K562 (cell line): Measurements from ENCODE around the gene NXN. TPM values are rescaled to one million over a fixed set of nuclear protein-coding genes. Genes with fewer than 3 reads are reported as not detected.

ENCODE experiments used
- ATAC-seq: fragments of 200-7000 bp; cut with Tn5 transposase; 3 replicates; pipeline ENCODE4 v1.9.1; 2020; ENCODE audit warnings: moderate library complexity
- BruUV-seq: library from RNA; stranded (reverse); fragments of 400-500 nt; replicated peaks from 2 replicates; lab custom pipeline; 2021; lab: Mats Ljungman, UMichigan
- CTCF ChIA-PET: fragments of 300-600 bp; formaldehyde crosslinking; extraction: SDS; loops from one replicate; lab custom pipeline; 2021; ENCODE audit warnings: low intra/inter-chr PET ratio; lab: Yijun Ruan, JAX
- POLR2A ChIA-PET: fragments of 300-600, 350-650 bp; sonication (Branson Sonifier 250); formaldehyde crosslinking; extraction: SDS; loops from one replicate; lab custom pipeline; 2021; ENCODE audit warnings: antibody characterized with exemption, inconsistent platforms; lab: Yijun Ruan, JAX
- DNase-seq, 4 experiments: peaks; one replicate each; pipeline versions ENCODE4 v3.0.0 to v3.0.0-alpha.2; 2011 to 2018; ENCODE audit warnings: low spot score in 3 of 4, mixed read lengths in 3 of 4; ENCODE audit errors: extremely low read depth in 1 of 4
- FAIRE-seq: peaks from 2 replicates; lab custom pipeline; 2011; peaks lifted over from hg19 to GRCh38; lab: Jason Lieb, UNC
- H2AFZ ChIP-seq: 2 replicates; pipeline ENCODE4 v1.6.0; 2011; ENCODE audit warnings: low read depth, low read length, control low read depth, inconsistent platforms
- H3K27ac ChIP-seq: fragments of 200-600 bp; 3 replicates; pipeline ENCODE4 v1.8.0; 2011; ENCODE audit warnings: low read depth, mild to moderate bottlenecking, control low read depth, inconsistent platforms, low read length, moderate library complexity, mixed read lengths; ENCODE audit errors: extremely low read depth
- H3K27me3 ChIP-seq, 2 experiments: fragments of 300-600 bp in 1 of 2; 2 replicates in 1 of 2; 3 replicates in 1 of 2; pipeline versions ENCODE4 v1.6.0 to v1.8.0; 2011; ENCODE audit warnings: inconsistent platforms in 2 of 2, low read length in 2 of 2, mild to moderate bottlenecking in 1 of 2, mixed read lengths in 1 of 2, moderate library complexity in 1 of 2; ENCODE audit not compliant: control insufficient read depth in 2 of 2, insufficient read depth in 2 of 2
- H3K36me3 ChIP-seq: fragments of 300-600 bp; 3 replicates; pipeline ENCODE4 v1.8.0; 2011; ENCODE audit warnings: mild to moderate bottlenecking, low read length, inconsistent platforms; ENCODE audit not compliant: control insufficient read depth, insufficient read depth
- H3K4me1 ChIP-seq, 2 experiments: fragments of 200-600 bp in 1 of 2; replicated peaks in 1 of 2; 2 replicates in 1 of 2; 3 replicates in 1 of 2; pipeline versions ENCODE4 v1.5.1 to v1.8.0; 2011; ENCODE audit warnings: inconsistent platforms in 2 of 2, low read length in 2 of 2, mild to moderate bottlenecking in 1 of 2, mixed read lengths in 1 of 2, moderate library complexity in 1 of 2; ENCODE audit not compliant: control insufficient read depth in 2 of 2, insufficient read depth in 2 of 2
- H3K4me2 ChIP-seq: 2 replicates; pipeline ENCODE4 v1.6.1; 2011; ENCODE audit warnings: low read length, control low read depth, inconsistent platforms, mixed read lengths; ENCODE audit not compliant: insufficient read depth
- H3K4me3 ChIP-seq: fragments of 200-600 bp; sonication (generic), shearing (Covaris generic); 2 replicates; pipeline ENCODE4 v1.5.1; 2016; ENCODE audit warnings: control low read depth, inconsistent platforms
- H3K79me2 ChIP-seq: fragments of 200-600 bp; 3 replicates; pipeline ENCODE4 v1.8.0; 2011; ENCODE audit warnings: low read length, inconsistent platforms; ENCODE audit not compliant: control insufficient read depth, insufficient read depth
- H3K9ac ChIP-seq, 2 experiments: 2 replicates each; pipeline versions ENCODE4 v1.6.0 to v1.6.1; 2011; ENCODE audit warnings: low read depth in 2 of 2, low read length in 2 of 2, control low read depth in 1 of 2, inconsistent platforms in 1 of 2, mild to moderate bottlenecking in 1 of 2, mixed read lengths in 1 of 2; ENCODE audit not compliant: insufficient read depth in 1 of 2
- H3K9me1 ChIP-seq: one replicate; pipeline ENCODE4 v1.6.0; 2011; ENCODE audit warnings: inconsistent platforms, mild to moderate bottlenecking, low read length, moderate library complexity; ENCODE audit not compliant: control insufficient read depth, insufficient read depth
- H3K9me3 ChIP-seq: replicated peaks from 2 replicates; pipeline ENCODE4 v1.5.1; 2011; ENCODE audit warnings: low read depth, low read length, inconsistent platforms; ENCODE audit not compliant: control insufficient read depth, insufficient read depth
- H4K20me1 ChIP-seq: replicated peaks from 2 replicates; pipeline ENCODE4 v1.6.1; 2011; ENCODE audit warnings: low read length, inconsistent platforms, mixed read lengths; ENCODE audit not compliant: control insufficient read depth, insufficient read depth
- ARNT ChIP-seq, 2 experiments: fragments of 450-650 bp; IDR thresholded peaks; 2 replicates each; pipeline ENCODE4 v1.6.1; 2016; ENCODE audit warnings: mild to moderate bottlenecking in 1 of 2
- HMGN3 ChIP-seq: IDR thresholded peaks from 2 replicates; pipeline ENCODE4 v1.6.1; 2011; ENCODE audit warnings: borderline replicate concordance, low read depth, mild to moderate bottlenecking, mixed read lengths, low read length; ENCODE audit not compliant: insufficient read length; ENCODE audit errors: extremely low read depth
- MAFG ChIP-seq: fragments of 450-650 bp; conservative IDR thresholded peaks from 2 replicates; pipeline ENCODE4 v1.6.1; 2016; ENCODE audit warnings: missing genetic modification characterization, missing compliant biosample characterization
- MIER1 ChIP-seq: fragments of 450-650 bp; IDR thresholded peaks from 2 replicates; pipeline ENCODE4 v1.6.1; 2016; ENCODE audit warnings: antibody characterized with exemption, mild to moderate bottlenecking, low read depth
- NBN ChIP-seq: fragments of 450-650 bp; IDR thresholded peaks from 2 replicates; pipeline ENCODE4 v1.6.1; 2016; ENCODE audit warnings: low read depth, mild to moderate bottlenecking
- PCBP1 ChIP-seq: fragments of 200-400 bp; formaldehyde crosslinking; IDR thresholded peaks from 2 replicates; pipeline ENCODE4 v1.6.1; 2018; ENCODE audit warnings: mild to moderate bottlenecking, low read depth, low read length; ENCODE audit not compliant: poor library complexity, severe bottlenecking
- POU5F1 ChIP-seq: fragments of 150-350 bp; IDR thresholded peaks from 2 replicates; pipeline ENCODE4 v1.6.1; 2014; ENCODE audit warnings: borderline replicate concordance, low read length, low read depth, mild to moderate bottlenecking; ENCODE audit not compliant: partially characterized antibody
- PURB ChIP-seq: sonication (generic); formaldehyde crosslinking; IDR thresholded peaks from 2 replicates; pipeline ENCODE4 v1.9.0; 2021; ENCODE audit warnings: low read depth, mild to moderate bottlenecking, missing genetic modification reagents
- STAT5B ChIP-seq: fragments of 250-450 bp; sonication (Bioruptor Pico); IDR thresholded peaks from 2 replicates; pipeline ENCODE4 v1.8.0; 2021; ENCODE audit warnings: mild to moderate bottlenecking, inconsistent platforms
- TFAM ChIP-seq: fragments of 250-450 bp; sonication (Bioruptor Pico); conservative IDR thresholded peaks from 2 replicates; pipeline ENCODE4 v1.5.0; 2021; ENCODE audit warnings: mild to moderate bottlenecking, moderate library complexity
- ZFP36 ChIP-seq: fragments of 150-350 bp; IDR thresholded peaks from 2 replicates; pipeline ENCODE4 v1.6.1; 2018; ENCODE audit warnings: low read length, low read depth; ENCODE audit not compliant: partially characterized antibody
- ZNF232 ChIP-seq: sonication (generic); formaldehyde crosslinking; IDR thresholded peaks from 2 replicates; pipeline ENCODE4 v1.8.0; 2022; ENCODE audit warnings: mild to moderate bottlenecking, missing genetic modification reagents
- ZNF561 ChIP-seq: fragments of 450-650 bp; formaldehyde crosslinking; conservative IDR thresholded peaks from 2 replicates; pipeline ENCODE4 v1.4.0; 2020; ENCODE audit warnings: mild to moderate bottlenecking, moderate library complexity
- WGBS: fragments of 100-300 bp; shearing (Covaris generic); methylation state at CpG from one replicate; pipeline ENCODE4 v1.1.6; 2016; ENCODE audit warnings: low coverage, mixed read lengths; ENCODE audit not compliant: insufficient coverage; ENCODE audit errors: missing lambda C conversion rate; 5-methylcytosine and 5-hydroxymethylcytosine counted together
- in situ Hi-C: fragments of 300-500 bp; cut with MboI; formaldehyde crosslinking; loops from 4 replicates; pipeline ENCODE4 v1.15.0; 2018; ENCODE audit warnings: inconsistent platforms, mixed read lengths
- intact Hi-C: fragments of 100-400 bp; cut with micrococcal nuclease; formaldehyde crosslinking; loops from 2 replicates; pipeline ENCODE4 v1.14.2; 2022
- polyA plus RNA-seq, 8 experiments: library from polyadenylated mRNA; depleted of rRNA in 4 of 8; stranded (reverse) in 5 of 8; unstranded in 3 of 8; fragments of >200 nt; fragmentation: Nextera tagmentation in 2 of 8; fragmentation: Illumina TruSeq in 1 of 8; extraction: Ambion mirVana in 2 of 8; extraction: Trizol in 1 of 8; gene quantifications; 2 replicates each; pipeline versions ENCODE4 v1.2.1 to v1.2.3, GENCODE V29; 2011 to 2014; ENCODE audit warnings: inconsistent platforms in 1 of 8, missing spikeins in 1 of 8
- total RNA-seq, 7 experiments: library from RNA; depleted of rRNA in 6 of 7; stranded (reverse); fragments of >200 nt in 6 of 7; fragmentation: Illumina TruSeq in 2 of 7; extraction: Trizol in 2 of 7; gene quantifications; 2 replicates each; pipeline versions ENCODE4 v1.2.1 to v1.2.3, GENCODE V29; 2011 to 2021; ENCODE audit warnings: low replicate concordance in 1 of 7
- TF ChIP-seq, protein P1 (sequence below), 2 experiments: IDR thresholded peaks in 1 of 2; conservative IDR thresholded peaks in 1 of 2; 2 replicates each; pipeline ENCODE4 v1.6.1; 2016; ENCODE audit warnings: low read depth in 2 of 2, mild to moderate bottlenecking in 1 of 2, missing compliant biosample characterization in 1 of 2, missing genetic modification characterization in 1 of 2, moderate library complexity in 1 of 2

The NXN gene
- total and polyA plus RNA-seq, 9 of the 15 experiments (the other 6 are each of a cell fraction or from before 2014, with no cell fraction given), result 0.08 to 0.39 (median 0.29) TPM; not detected in 5

DNA sequence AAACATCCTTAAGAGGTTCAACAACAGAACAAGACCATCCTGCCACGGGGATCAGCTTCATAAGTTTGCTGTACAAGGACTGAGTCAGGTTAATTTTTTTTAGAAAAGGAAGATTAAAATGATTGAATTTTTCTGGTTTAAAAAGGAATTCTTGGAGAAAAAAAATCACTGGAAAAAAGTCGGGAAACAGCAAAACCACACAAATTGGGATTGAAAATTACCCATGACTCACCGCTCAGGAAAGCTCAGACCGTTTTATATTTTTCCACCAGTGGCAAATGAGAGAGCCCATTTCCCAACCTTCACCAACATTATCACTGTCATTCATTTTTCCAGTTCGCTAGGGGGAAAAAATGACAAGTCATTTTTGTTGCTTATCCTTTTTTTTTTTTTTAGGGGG lies 150.8 kb downstream of the NXN start:
- no peak overlapping the region for H3K9ac ChIP-seq
- H3K4me1 ChIP-seq, result no peaks in the 10 kb centered on the region
- no peak for DNase-seq
- ChIA-PET CTCF (no interaction called here), POLR2A (no interaction called here)
- in situ Hi-C loops (no loop called here), intact Hi-C loops (no loop called here)
- no peaks in the 10 kb centered on the region for H3K79me2 ChIP-seq
- WGBS, result 0% methylated on average over 5 of the region's 5 CpGs
- no peak for FAIRE-seq
- no peaks in the 10 kb centered on the region for H3K9me3 ChIP-seq
- H3K36me3 ChIP-seq, result no peaks in the 10 kb centered on the region
- peaks cover 20 to 44% of the 10 kb centered on the region in 2 experiments; a peak in 4 of 5 replicates for H3K27me3 ChIP-seq
- TF ChIP-seq NBN, result no peak
- no peak for TF ChIP-seq PCBP1
- no peak for TF ChIP-seq MIER1
- no peak for TF ChIP-seq POU5F1
- TF ChIP-seq STAT5B (CRISPR knock-in tag), result no peak
- TF ChIP-seq TFAM (CRISPR knock-in tag), result no peak
- TF ChIP-seq PURB (CRISPR knock-in tag), result no peak
- no peak for TF ChIP-seq ZNF232 (CRISPR knock-in tag)
- no peak for TF ChIP-seq ZNF561 (CRISPR knock-in tag)
- no peak for TF ChIP-seq MAFG
- TF ChIP-seq, protein P1, sequence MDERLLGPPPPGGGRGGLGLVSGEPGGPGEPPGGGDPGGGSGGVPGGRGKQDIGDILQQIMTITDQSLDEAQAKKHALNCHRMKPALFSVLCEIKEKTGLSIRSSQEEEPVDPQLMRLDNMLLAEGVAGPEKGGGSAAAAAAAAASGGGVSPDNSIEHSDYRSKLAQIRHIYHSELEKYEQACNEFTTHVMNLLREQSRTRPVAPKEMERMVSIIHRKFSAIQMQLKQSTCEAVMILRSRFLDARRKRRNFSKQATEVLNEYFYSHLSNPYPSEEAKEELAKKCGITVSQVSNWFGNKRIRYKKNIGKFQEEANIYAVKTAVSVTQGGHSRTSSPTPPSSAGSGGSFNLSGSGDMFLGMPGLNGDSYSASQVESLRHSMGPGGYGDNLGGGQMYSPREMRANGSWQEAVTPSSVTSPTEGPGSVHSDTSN (CRISPR knock-in tag; IDR thresholded peaks at IDR 0.05; ENCODE audit: low read depth), result no peak
- TF ChIP-seq, protein P1 (tag; conservative IDR thresholded peaks at IDR 0.05; ENCODE audit: low read depth), result no peak
- no peak for TF ChIP-seq ARNT (IDR thresholded peaks at IDR 0.05)
- no peak for TF ChIP-seq HMGN3
- TF ChIP-seq ZFP36, result no peak
- ATAC-seq, result no peak
- BruUV-seq, result no TSS peak
- no peak overlapping the region for H2AFZ ChIP-seq
- no peak overlapping the region for H3K27ac ChIP-seq
- H4K20me1 ChIP-seq, result no peaks in the 10 kb centered on the region
- H3K9me1 ChIP-seq, result no peaks in the 10 kb centered on the region
- no peak overlapping the region for H3K4me3 ChIP-seq
- no peak overlapping the region for H3K4me2 ChIP-seq
